Body of pancreas (tissue), 4 donors: ENCODE results near the gene GOLT1B. TPM values are rescaled to one million over a fixed set of nuclear protein-coding genes. Genes with fewer than 3 reads are reported as not detected.

Source experiments
- ATAC-seq: fragments of 150-250 bp; one replicate; pipeline ENCODE4 v1.9.1; 2016
- DNase-seq, 4 donors: peaks; one replicate each; pipeline ENCODE4 v3.0.0-alpha.2; 2019
- H3K27ac ChIP-seq, 4 donors: fragments of 200-600 bp; sonication (generic); 1 replicate in 3 of 4; 2 replicates in 1 of 4; pipeline versions ENCODE4 v1.5.1 to v1.6.1; 2016 to 2019; ENCODE audit warnings: mild to moderate bottlenecking in 1 of 4, mixed read lengths in 1 of 4, moderate library complexity in 1 of 4
- H3K27me3 ChIP-seq, 2 donors: fragments of 200-600 bp; sonication (generic); one replicate each; pipeline ENCODE4 v1.6.0; 2016; ENCODE audit warnings: mild to moderate bottlenecking in 1 of 2
- H3K36me3 ChIP-seq, 2 donors: fragments of 200-600 bp; sonication (generic); replicated peaks in 1 of 2; 2 replicates each; pipeline ENCODE4 v1.5.1; 2016; ENCODE audit warnings: low read depth in 2 of 2; ENCODE audit not compliant: insufficient read depth in 1 of 2
- H3K4me1 ChIP-seq: fragments of 200-600 bp; sonication (generic); one replicate; pipeline ENCODE4 v1.6.0; 2016
- H3K4me3 ChIP-seq, 2 donors: fragments of 200-600 bp; sonication (generic); 1 replicate in 1 of 2; 2 replicates in 1 of 2; pipeline ENCODE4 v1.5.1; 2016 to 2019
- H3K9me3 ChIP-seq, 3 donors: fragments of 200-600 bp; sonication (generic); 1 replicate in 2 of 3; 2 replicates in 1 of 3; pipeline ENCODE4 v1.5.1; 2016
- CTCF ChIP-seq, 7 experiments: fragments of 450-650 bp in 4 of 7; fragments of 200-600 bp in 3 of 7; sonication (generic) in 3 of 7; IDR thresholded peaks; one replicate each; pipeline ENCODE4 v1.5.1; 2016 to 2019; ENCODE audit warnings: antibody characterized with exemption in 7 of 7
- POLR2A ChIP-seq, 3 donors: fragments of 450-650 bp; IDR thresholded peaks; one replicate each; pipeline ENCODE4 v1.6.1; 2016; ENCODE audit warnings: antibody characterized with exemption in 3 of 3, mild to moderate bottlenecking in 2 of 3
- WGBS, 2 donors: methylation state at CpG; one replicate each; pipeline ENCODE4 v1.1.5; 2017; 5-methylcytosine and 5-hydroxymethylcytosine counted together
- intact Hi-C: fragments of 100-400 bp; cut with DNase I; formaldehyde crosslinking; loops from one replicate; pipeline ENCODE4 v1.15.1; 2023
- total RNA-seq, 2 donors: library from RNA; depleted of rRNA; stranded (reverse); fragments of >200 nt; gene quantifications; one replicate each; pipeline ENCODE4 v1.1.0, GENCODE V29; 2016

GOLT1B gene
- total RNA-seq, 2 donors from 2014 or later = 16.3 to 18.5 TPM

DNA sequence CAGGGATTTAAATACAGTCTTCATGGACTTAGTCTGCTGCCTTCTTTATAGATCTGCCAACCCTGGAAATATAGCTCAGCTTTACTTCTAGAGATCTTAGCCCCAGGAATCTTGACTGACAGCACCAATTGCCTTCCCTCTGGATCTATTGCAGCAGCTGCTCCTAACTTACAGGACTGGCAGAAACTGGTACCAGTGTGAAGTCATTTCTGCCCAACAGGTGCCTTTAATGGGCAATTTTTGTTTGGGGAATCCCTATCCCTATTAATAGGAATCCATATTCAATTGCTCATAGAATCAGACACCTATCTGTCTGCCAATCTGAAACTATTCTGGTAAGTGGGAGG lies 51.7 kb downstream of the GOLT1B start:
- Histone ChIP-seq H3K36me3 (no peaks in the 10 kb centered on the region), H3K27me3 (no peaks in the 10 kb centered on the region), H3K9me3 (no peaks in the 10 kb centered on the region), H3K4me3 (no peak overlapping the region), H3K27ac (no peak overlapping the region), H3K4me1 (peaks cover 8% of the 10 kb centered on the region)
- TF ChIP-seq POLR2A (IDR thresholded peaks at IDR 0.05) (no peak), CTCF (IDR thresholded peaks at IDR 0.05) (no peak)
- DNase-seq = no peak
- no peak for ATAC-seq
- intact Hi-C loops = no loop called here

DNA sequence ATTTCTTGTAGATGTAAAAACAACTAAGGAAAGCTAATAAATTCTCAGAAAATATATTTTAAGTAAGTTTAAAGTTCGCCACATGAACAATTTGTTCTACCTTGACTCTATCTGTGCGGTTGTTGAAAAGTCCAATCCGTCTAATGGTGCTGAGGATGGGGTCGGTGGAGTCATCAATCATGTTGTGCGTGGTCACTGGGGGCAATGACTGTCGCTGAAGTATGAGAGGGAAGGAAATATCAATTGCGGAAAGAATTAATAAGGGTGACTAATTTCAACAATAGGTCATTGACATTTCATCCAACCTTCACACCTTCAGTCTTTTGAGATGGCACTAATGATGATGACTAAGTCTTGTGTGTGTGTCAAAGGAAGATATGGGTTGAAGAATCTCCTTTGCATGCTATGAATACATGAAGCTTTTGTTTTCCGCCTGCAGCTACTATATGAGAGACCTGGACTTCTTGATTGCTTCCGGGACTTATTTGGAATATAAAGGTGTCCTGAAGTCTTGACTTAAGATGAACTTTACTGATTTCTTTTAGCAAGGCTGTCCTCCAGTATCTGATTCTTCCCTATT lies 56.6 kb downstream of the GOLT1B start:
- intact Hi-C loops = no loop called here
- Histone ChIP-seq H3K27me3 (no peaks in the 10 kb centered on the region), H3K27ac (no peak overlapping the region), H3K9me3 (no peaks in the 10 kb centered on the region), H3K4me3 (no peak overlapping the region), H3K36me3 (no peaks in the 10 kb centered on the region), H3K4me1 (peaks cover 25% of the 10 kb centered on the region)
- DNase-seq = no peak
- 80 to 89% methylated on average over 9 of the region's 9 CpGs for WGBS, 2 donors
- TF ChIP-seq POLR2A (IDR thresholded peaks at IDR 0.05) = no peak
- no peak for TF ChIP-seq CTCF (IDR thresholded peaks at IDR 0.05)
- ATAC-seq = no peak

DNA sequence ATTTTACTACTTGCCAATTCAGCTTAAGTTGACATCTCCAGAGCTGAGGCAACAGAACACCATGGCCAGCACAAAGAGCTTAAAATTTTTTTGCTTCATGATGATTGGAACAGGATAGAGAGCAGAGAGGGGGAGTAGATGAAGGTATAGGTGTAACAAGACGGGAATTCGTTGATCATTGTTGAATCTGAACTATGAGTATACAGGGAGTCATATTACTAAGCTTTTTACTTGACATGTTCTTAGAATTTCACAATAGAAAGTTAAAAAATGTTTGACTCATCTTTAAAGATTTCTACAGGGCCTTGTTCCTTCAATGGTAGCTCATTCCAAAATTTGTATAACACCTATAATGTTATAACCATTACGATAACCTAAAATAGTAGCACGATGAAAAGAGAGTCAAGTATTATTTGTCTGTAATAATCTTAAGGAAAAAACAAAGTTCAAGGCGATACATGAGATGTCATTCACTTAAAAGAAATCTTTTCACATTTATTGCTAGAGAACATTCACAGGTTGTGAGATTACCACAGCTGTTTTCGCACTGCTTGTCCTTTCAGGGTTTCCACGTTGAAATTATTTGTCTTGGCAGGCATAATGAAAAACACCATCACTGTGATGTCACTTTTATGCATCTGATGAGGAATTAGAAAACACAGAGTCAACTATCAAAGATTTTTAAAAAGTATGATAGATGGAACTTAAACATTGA lies 58.4 kb downstream of the GOLT1B start:
- peak overlapping the region; percentile 34 to 80 (median 56) for H3K27ac ChIP-seq
- H3K9me3 ChIP-seq = no peaks in the 10 kb centered on the region
- TF ChIP-seq CTCF (IDR thresholded peaks at IDR 0.05) (no peak), POLR2A (IDR thresholded peaks at IDR 0.05) (no peak)
- intact Hi-C loops = no loop called here
- no peaks in the 10 kb centered on the region for H3K27me3 ChIP-seq
- no peaks in the 10 kb centered on the region for H3K36me3 ChIP-seq
- ATAC-seq (peak; percentile 95), DNase-seq (peak; percentile 37 to 69 (median 60))
- WGBS, 2 donors = 32 to 34% methylated on average over 7 of the region's 7 CpGs
- H3K4me3 ChIP-seq = no peak overlapping the region
- peaks cover 28% of the 10 kb centered on the region for H3K4me1 ChIP-seq

GRCh38 chr12:21561158-21561557 lies 59.6 kb downstream of the GOLT1B start:
- H3K4me3 ChIP-seq = no peak overlapping the region
- ATAC-seq (no peak), DNase-seq (peak in 1 of 4 donors; percentile 15)
- peaks cover 34% of the 10 kb centered on the region for H3K4me1 ChIP-seq
- WGBS, 2 donors = 15 to 17% methylated on average over 2 of the region's 2 CpGs
- no peaks in the 10 kb centered on the region for H3K36me3 ChIP-seq
- no peaks in the 10 kb centered on the region for H3K27me3 ChIP-seq
- no peak for TF ChIP-seq POLR2A (IDR thresholded peaks at IDR 0.05)
- no peak for TF ChIP-seq CTCF (IDR thresholded peaks at IDR 0.05)
- intact Hi-C loops = no loop called here
- H3K9me3 ChIP-seq = no peaks in the 10 kb centered on the region
- H3K27ac ChIP-seq = peak overlapping the region; percentile 7 to 69 (median 25)

GRCh38 chr12:21562859-21563258 lies 61.3 kb downstream of the GOLT1B start:
- no peak for DNase-seq
- Histone ChIP-seq H3K9me3 (no peaks in the 10 kb centered on the region), H3K27ac (peak overlapping the region in 2 of 4 donors; percentile 0 to 24), H3K4me3 (no peak overlapping the region), H3K4me1 (peaks cover 41% of the 10 kb centered on the region), H3K27me3 (no peaks in the 10 kb centered on the region), H3K36me3 (no peaks in the 10 kb centered on the region)
- TF ChIP-seq POLR2A (IDR thresholded peaks at IDR 0.05) (no peak), CTCF (IDR thresholded peaks at IDR 0.05) (no peak)
- WGBS, 2 donors = 35 to 49% methylated on average over 2 of the region's 2 CpGs
- no peak for ATAC-seq
- intact Hi-C loops = no loop called here
